Loucy (cell line): ENCODE measurements around the gene CAV3.

Experiments
- H2AFZ ChIP-seq: fragments of 200-600 bp; sonication (generic); 2 replicates; pipeline ENCODE4 v1.6.0; 2016; ENCODE audit warnings: antibody characterized with exemption, mild to moderate bottlenecking, low read length, moderate library complexity
- H3F3A ChIP-seq: fragments of 200-600 bp; 2 replicates; pipeline ENCODE4 v1.6.0; 2016; ENCODE audit warnings: antibody characterized with exemption, low read depth, mild to moderate bottlenecking
- H3K27me3 ChIP-seq: fragments of 200-600 bp; sonication (generic); 2 replicates; pipeline ENCODE4 v1.6.1; 2014; ENCODE audit warnings: low read length, mild to moderate bottlenecking; ENCODE audit not compliant: insufficient read depth, poor library complexity, severe bottlenecking
- H3K36me3 ChIP-seq: fragments of 200-600 bp; sonication (generic); 2 replicates; pipeline ENCODE4 v1.6.1; 2016; ENCODE audit warnings: low read length; ENCODE audit not compliant: insufficient read depth
- H3K4me1 ChIP-seq: fragments of 200-600 bp; sonication (generic); 2 replicates; pipeline ENCODE4 v1.5.1; 2014; ENCODE audit warnings: low read length, mild to moderate bottlenecking; ENCODE audit not compliant: insufficient read depth, poor library complexity, severe bottlenecking
- H3K4me2 ChIP-seq: fragments of 200-600 bp; sonication (generic); 2 replicates; pipeline ENCODE4 v1.6.0; 2014; ENCODE audit warnings: antibody characterized with exemption, low read length, low read depth, mild to moderate bottlenecking; ENCODE audit not compliant: poor library complexity, severe bottlenecking
- H3K4me3 ChIP-seq: fragments of 200-600 bp; sonication (generic); 2 replicates; pipeline ENCODE4 v1.5.1; 2014; ENCODE audit warnings: low read length, mild to moderate bottlenecking, mixed read lengths; ENCODE audit not compliant: poor library complexity, severe bottlenecking
- H3K79me2 ChIP-seq: fragments of 200-600 bp; sonication (generic); 2 replicates; pipeline ENCODE4 v1.6.1; 2014; ENCODE audit warnings: low read length; ENCODE audit not compliant: insufficient read depth
- H3K9ac ChIP-seq: fragments of 200-600 bp; sonication (generic); 2 replicates; pipeline ENCODE4 v1.6.0; 2014; ENCODE audit warnings: mild to moderate bottlenecking, low read depth, low read length, moderate library complexity; ENCODE audit not compliant: poor library complexity, severe bottlenecking
- H3K9me2 ChIP-seq: fragments of 200-600 bp; sonication (generic); replicated peaks from 2 replicates; pipeline ENCODE4 v1.6.1; 2016; ENCODE audit warnings: low read depth, low read length, mixed read lengths
- H3K9me3 ChIP-seq: fragments of 200-600 bp; sonication (generic); 2 replicates; pipeline ENCODE4 v1.6.1; 2014; ENCODE audit warnings: mild to moderate bottlenecking, antibody characterized with exemption, low read length, low read depth; ENCODE audit not compliant: insufficient read depth
- H4K20me1 ChIP-seq: fragments of 200-600 bp; sonication (generic); 2 replicates; pipeline ENCODE4 v1.6.0; 2014; ENCODE audit warnings: antibody characterized with exemption, low read length, mild to moderate bottlenecking; ENCODE audit not compliant: insufficient read depth, poor library complexity, severe bottlenecking
- EZH2phosphoT487 ChIP-seq: fragments of 200-600 bp; IDR thresholded peaks from 2 replicates; pipeline ENCODE4 v1.6.1; 2018; ENCODE audit warnings: antibody characterized with exemption, mild to moderate bottlenecking, moderate library complexity, borderline replicate concordance
- TF ChIP-seq, protein P1 (sequence below): fragments of 200-600 bp; sonication (generic); conservative IDR thresholded peaks from 2 replicates; pipeline ENCODE4 v1.5.1; 2014; ENCODE audit warnings: mild to moderate bottlenecking, antibody characterized with exemption, low read length

Gene CAV3

DNA sequence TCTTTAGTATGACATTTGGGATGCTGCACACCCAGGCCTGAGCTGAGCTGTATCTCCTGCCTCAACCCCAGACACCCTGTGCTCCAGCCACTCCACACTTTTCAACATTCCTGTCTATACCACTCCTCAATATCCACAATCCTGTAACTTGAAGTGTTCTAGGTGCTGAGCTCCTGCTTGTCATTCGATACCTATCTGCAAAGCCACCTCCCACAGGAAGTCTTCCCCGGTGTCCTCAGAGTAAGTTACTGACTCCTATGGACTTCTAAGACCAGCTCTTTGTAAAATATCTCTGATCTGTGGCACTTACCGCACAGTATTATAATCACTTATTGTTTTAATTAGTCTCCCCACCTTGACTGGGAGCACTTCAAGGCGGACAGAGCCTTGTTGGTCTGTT, 1.2 kb upstream of the CAV3 start:
- Histone ChIP-seq H3K9ac (no peak overlapping the region), H3K27me3 (no peaks in the 10 kb centered on the region), H3K36me3 (no peaks in the 10 kb centered on the region), H3K4me2 (no peak overlapping the region), H3K9me3 (no peaks in the 10 kb centered on the region), H3K4me1 (no peaks in the 10 kb centered on the region), H4K20me1 (no peaks in the 10 kb centered on the region), H3K4me3 (no peak overlapping the region), H3K9me2 (no peaks in the 10 kb centered on the region), H3F3A (no peaks in the 10 kb centered on the region), H3K79me2 (no peaks in the 10 kb centered on the region), H2AFZ (no peak overlapping the region)
- no peak for TF ChIP-seq EZH2phosphoT487

DNA sequence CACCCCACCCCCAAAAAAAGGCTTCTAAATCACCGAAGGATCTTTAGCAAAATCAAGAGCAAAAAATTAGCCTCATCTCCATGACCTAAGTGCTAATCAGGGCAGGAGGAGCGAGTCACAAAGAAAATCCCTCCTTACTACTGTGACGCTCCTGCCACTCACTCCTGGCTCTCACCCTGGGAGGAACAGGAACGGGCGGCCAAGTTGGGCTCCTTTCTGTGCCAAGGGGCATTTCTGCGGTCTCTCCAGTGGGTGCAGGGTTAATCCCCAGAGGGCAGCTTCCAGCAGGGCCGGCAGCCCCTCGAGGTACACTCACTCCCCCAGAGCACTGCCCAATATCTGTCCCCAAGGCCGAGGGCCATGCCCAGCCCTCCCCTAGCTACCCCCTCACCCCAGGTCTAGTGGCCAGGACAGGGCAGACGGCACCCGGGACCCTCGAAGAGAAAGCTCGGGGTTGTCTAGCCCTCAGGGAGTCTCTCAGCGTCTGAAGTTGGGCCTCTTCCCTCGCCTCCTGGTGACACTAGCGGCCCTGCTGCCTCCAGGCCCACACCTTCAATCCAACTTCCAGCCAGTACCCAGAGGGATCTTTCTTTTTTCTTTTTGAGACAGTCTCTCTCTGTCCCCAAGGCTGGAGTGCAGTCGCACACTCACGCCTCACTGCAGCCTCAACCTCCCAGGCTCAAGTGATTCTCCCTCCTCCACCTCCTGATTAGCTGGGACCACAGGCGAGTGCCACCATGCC, 706 bp downstream of the CAV3 start:
- H3K36me3 ChIP-seq: no peaks in the 10 kb centered on the region
- H3K79me2 ChIP-seq: no peaks in the 10 kb centered on the region
- H3F3A ChIP-seq: no peaks in the 10 kb centered on the region
- TF ChIP-seq, protein P1, sequence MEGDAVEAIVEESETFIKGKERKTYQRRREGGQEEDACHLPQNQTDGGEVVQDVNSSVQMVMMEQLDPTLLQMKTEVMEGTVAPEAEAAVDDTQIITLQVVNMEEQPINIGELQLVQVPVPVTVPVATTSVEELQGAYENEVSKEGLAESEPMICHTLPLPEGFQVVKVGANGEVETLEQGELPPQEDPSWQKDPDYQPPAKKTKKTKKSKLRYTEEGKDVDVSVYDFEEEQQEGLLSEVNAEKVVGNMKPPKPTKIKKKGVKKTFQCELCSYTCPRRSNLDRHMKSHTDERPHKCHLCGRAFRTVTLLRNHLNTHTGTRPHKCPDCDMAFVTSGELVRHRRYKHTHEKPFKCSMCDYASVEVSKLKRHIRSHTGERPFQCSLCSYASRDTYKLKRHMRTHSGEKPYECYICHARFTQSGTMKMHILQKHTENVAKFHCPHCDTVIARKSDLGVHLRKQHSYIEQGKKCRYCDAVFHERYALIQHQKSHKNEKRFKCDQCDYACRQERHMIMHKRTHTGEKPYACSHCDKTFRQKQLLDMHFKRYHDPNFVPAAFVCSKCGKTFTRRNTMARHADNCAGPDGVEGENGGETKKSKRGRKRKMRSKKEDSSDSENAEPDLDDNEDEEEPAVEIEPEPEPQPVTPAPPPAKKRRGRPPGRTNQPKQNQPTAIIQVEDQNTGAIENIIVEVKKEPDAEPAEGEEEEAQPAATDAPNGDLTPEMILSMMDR: no peak
- TF ChIP-seq EZH2phosphoT487: no peak
- no peak overlapping the region for H3K4me3 ChIP-seq
- H4K20me1 ChIP-seq: no peaks in the 10 kb centered on the region
- no peaks in the 10 kb centered on the region for H3K9me3 ChIP-seq
- no peak overlapping the region for H3K4me2 ChIP-seq
- H3K9ac ChIP-seq: no peak overlapping the region
- no peak overlapping the region for H2AFZ ChIP-seq
- H3K9me2 ChIP-seq: no peaks in the 10 kb centered on the region
- H3K27me3 ChIP-seq: no peaks in the 10 kb centered on the region
- H3K4me1 ChIP-seq: no peaks in the 10 kb centered on the region

DNA sequence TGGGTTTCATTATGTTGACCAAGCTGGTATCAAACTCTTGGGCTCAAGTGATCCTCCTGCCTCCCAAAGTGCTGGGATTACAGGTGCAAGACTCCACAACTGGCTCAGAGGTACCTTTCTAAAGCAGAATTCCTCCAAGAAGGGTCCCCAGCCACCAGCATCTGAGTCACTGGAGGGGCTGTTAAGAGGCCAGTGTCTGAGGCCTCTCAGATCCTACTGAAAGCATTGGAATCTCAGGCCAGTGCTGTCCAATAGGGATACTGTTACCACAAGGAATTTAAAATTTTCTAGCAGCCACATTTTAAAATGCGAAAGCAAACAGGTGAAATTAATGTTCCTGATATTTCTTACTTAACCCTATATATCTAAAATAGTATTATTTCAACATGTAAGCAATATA, 1.3 kb downstream of the CAV3 start:
- no peaks in the 10 kb centered on the region for H3K27me3 ChIP-seq

More for the DNA sequence above, 1.3 kb downstream of the CAV3 start:
- H3K4me2 ChIP-seq: no peak overlapping the region
- no peaks in the 10 kb centered on the region for H3F3A ChIP-seq
- H3K36me3 ChIP-seq: no peaks in the 10 kb centered on the region
- H3K4me1 ChIP-seq: no peaks in the 10 kb centered on the region
- no peak overlapping the region for H3K9ac ChIP-seq
- no peak overlapping the region for H3K4me3 ChIP-seq
- H3K9me3 ChIP-seq: no peaks in the 10 kb centered on the region
- no peak for TF ChIP-seq EZH2phosphoT487
- TF ChIP-seq, protein P1: no peak
- H2AFZ ChIP-seq: no peak overlapping the region
- H3K9me2 ChIP-seq: no peaks in the 10 kb centered on the region
- no peaks in the 10 kb centered on the region for H3K79me2 ChIP-seq
- no peaks in the 10 kb centered on the region for H4K20me1 ChIP-seq
